KMS-11 (cell line): ENCODE measurements around the gene WBP1L.

Experiments
- H2AFZ ChIP-seq: fragments of 200-600 bp; sonication (generic); 2 replicates; pipeline ENCODE4 v1.6.1; 2016; ENCODE audit warnings: antibody characterized with exemption, mixed run types, low read depth
- H3K27ac ChIP-seq: fragments of 200-600 bp; sonication (generic); 2 replicates; pipeline ENCODE4 v1.6.1; 2016; ENCODE audit warnings: mild to moderate bottlenecking, mixed run types
- H3K27me3 ChIP-seq: fragments of 200-600 bp; sonication (generic); 2 replicates; pipeline ENCODE4 v1.6.1; 2017; ENCODE audit warnings: mild to moderate bottlenecking, low read depth, mixed run types, moderate library complexity; ENCODE audit not compliant: insufficient read depth
- H3K36me3 ChIP-seq: fragments of 200-600 bp; sonication (generic); 2 replicates; pipeline ENCODE4 v1.6.1; 2017; ENCODE audit warnings: mild to moderate bottlenecking, mixed run types; ENCODE audit not compliant: insufficient read depth
- H3K4me1 ChIP-seq: fragments of 200-600 bp; sonication (generic); 2 replicates; pipeline ENCODE4 v1.6.1; 2016; ENCODE audit warnings: mild to moderate bottlenecking, low read depth, mixed run types; ENCODE audit not compliant: poor library complexity, severe bottlenecking
- H3K4me2 ChIP-seq: fragments of 200-600 bp; sonication (generic); 2 replicates; pipeline ENCODE4 v1.7.0; 2016; ENCODE audit warnings: mild to moderate bottlenecking, mixed run types
- H3K4me3 ChIP-seq: fragments of 200-600 bp; sonication (generic); IDR thresholded peaks from 2 replicates; pipeline ENCODE4 v1.6.1; 2017; ENCODE audit warnings: low read depth, low read length, mixed read lengths; ENCODE audit not compliant: insufficient read depth
- H3K79me2 ChIP-seq: fragments of 200-600 bp; sonication (generic); 2 replicates; pipeline ENCODE4 v1.6.1; 2016; ENCODE audit warnings: low read depth, mixed run types; ENCODE audit not compliant: insufficient read depth
- H3K9ac ChIP-seq: fragments of 200-600 bp; sonication (generic); 2 replicates; pipeline ENCODE4 v1.6.1; 2016; ENCODE audit warnings: mild to moderate bottlenecking, mixed run types
- H4K20me1 ChIP-seq: fragments of 200-600 bp; sonication (generic); 2 replicates; pipeline ENCODE4 v1.6.1; 2016; ENCODE audit warnings: mild to moderate bottlenecking, mixed run types; ENCODE audit not compliant: insufficient read depth
- CTCF ChIP-seq: fragments of 200-600 bp; sonication (generic); conservative IDR thresholded peaks from 2 replicates; pipeline ENCODE4 v1.6.1; 2017; ENCODE audit warnings: low read depth, mild to moderate bottlenecking, antibody characterized with exemption, low read length, moderate library complexity, mixed read lengths

The WBP1L gene

DNA sequence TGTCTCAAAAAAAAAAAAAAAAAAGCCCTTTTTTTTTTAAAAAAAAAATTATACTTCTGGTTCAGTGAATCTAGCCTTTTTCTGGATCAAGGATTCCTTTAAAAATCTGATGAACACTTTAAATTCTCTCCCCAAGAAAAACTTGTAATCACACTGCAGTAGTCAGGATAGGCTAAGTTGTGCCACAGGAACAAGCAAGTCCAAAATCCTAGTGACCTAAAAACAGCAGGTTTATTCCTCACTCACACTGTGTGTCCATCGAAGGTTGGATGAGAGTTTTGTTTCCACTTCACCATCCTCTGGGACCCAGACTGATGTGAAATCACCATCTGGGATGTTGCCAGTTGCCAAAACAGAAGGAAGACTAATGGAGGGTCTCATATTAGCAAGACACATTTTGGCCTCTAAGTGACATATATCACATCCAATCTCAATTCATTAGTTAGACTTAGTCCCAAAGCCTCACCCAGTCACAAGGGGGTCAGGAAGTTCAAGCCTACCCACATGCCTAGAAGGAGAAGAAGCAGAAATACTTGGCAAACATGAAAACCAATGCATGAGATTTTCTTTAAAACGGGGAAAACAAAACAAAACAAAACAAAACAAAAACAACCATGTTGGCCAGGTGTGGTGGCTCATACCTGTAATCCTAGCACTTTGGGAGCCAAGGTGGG is 60.8 kb downstream of the WBP1L start:
- no peak overlapping the region for H3K27ac ChIP-seq
- no peak overlapping the region for H3K4me2 ChIP-seq
- H3K4me3 ChIP-seq: no peak overlapping the region
- H3K36me3 ChIP-seq: no peaks in the 10 kb centered on the region
- no peaks in the 10 kb centered on the region for H3K27me3 ChIP-seq
- H4K20me1 ChIP-seq: no peaks in the 10 kb centered on the region
- H2AFZ ChIP-seq: no peak overlapping the region
- no peaks in the 10 kb centered on the region for H3K79me2 ChIP-seq
- no peak overlapping the region for H3K9ac ChIP-seq
- peaks cover 40% of the 10 kb centered on the region for H3K4me1 ChIP-seq
- TF ChIP-seq CTCF: no peak

- Histone ChIP-seq H3K4me2 (no peak overlapping the region), H3K9ac (no peak overlapping the region), H3K4me3 (no peak overlapping the region), H3K79me2 (no peaks in the 10 kb centered on the region), H2AFZ (no peak overlapping the region), H3K27ac (no peak overlapping the region), H3K27me3 (no peaks in the 10 kb centered on the region), H3K4me1 (peaks cover 7% of the 10 kb centered on the region), H3K36me3 (no peaks in the 10 kb centered on the region), H4K20me1 (no peaks in the 10 kb centered on the region)
- no peak for TF ChIP-seq CTCF
These were observed 64.6 kb downstream of the WBP1L start for GRCh38 chr10:102808380-102808779.

- H3K9ac ChIP-seq: no peak overlapping the region
- no peaks in the 10 kb centered on the region for H4K20me1 ChIP-seq
- no peak overlapping the region for H3K4me3 ChIP-seq
- H3K27me3 ChIP-seq: no peaks in the 10 kb centered on the region
- no peaks in the 10 kb centered on the region for H3K79me2 ChIP-seq
- TF ChIP-seq CTCF: no peak
- no peaks in the 10 kb centered on the region for H3K4me1 ChIP-seq
- H2AFZ ChIP-seq: no peak overlapping the region
- no peaks in the 10 kb centered on the region for H3K36me3 ChIP-seq
- H3K4me2 ChIP-seq: no peak overlapping the region
- H3K27ac ChIP-seq: no peak overlapping the region
These were observed 67.6 kb downstream of the WBP1L start for GRCh38 chr10:102811346-102811745.

DNA sequence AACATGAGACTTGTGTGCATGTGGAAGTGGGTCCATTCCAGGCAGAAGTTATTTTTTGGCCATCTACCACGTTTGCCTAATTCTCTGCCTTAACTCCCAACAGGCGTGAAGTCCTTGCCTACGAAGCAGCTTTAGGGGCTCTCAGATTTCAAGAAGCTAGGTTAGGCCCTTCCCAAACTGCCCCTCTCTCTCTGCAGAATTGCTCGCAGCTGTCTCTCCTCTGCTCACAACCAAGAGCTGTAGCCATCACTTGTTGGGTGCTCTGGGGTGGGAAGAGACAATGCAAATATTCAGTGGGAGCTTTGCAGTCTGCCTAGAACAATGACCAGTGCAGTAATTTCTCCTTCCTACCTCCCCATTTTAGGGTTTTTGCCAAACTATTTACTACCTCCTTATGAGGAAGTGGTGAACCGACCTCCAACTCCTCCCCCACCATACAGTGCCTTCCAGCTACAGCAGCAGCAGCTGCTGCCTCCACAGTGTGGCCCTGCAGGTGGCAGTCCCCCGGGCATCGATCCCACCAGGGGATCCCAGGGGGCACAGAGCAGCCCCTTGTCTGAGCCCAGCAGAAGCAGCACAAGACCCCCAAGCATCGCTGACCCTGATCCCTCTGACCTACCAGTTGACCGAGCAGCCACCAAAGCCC is 68.6 kb downstream of the WBP1L start:
- Histone ChIP-seq H4K20me1 (no peaks in the 10 kb centered on the region), H3K4me2 (no peak overlapping the region), H3K4me1 (no peaks in the 10 kb centered on the region), H2AFZ (no peak overlapping the region), H3K27me3 (no peaks in the 10 kb centered on the region), H3K79me2 (no peaks in the 10 kb centered on the region), H3K36me3 (no peaks in the 10 kb centered on the region), H3K4me3 (no peak overlapping the region), H3K9ac (no peak overlapping the region), H3K27ac (no peak overlapping the region)
- TF ChIP-seq CTCF: no peak
